GM18507 (cell line): ENCODE data around the gene FUT7.
A peak's percentile ranks its signal among the peaks of the same experiment; 100 is the strongest.

Source experiments
- DNase-seq: peaks from one replicate; pipeline ENCODE4 v3.0.0; 2011; ENCODE audit warnings: low read depth; ENCODE audit not compliant: insufficient read length; ENCODE audit errors: extremely low spot score
- FAIRE-seq: peaks from 2 replicates; lab custom pipeline; 2011; peaks lifted over from hg19 to GRCh38; lab: Jason Lieb, UNC

The FUT7 gene

GRCh38 chr9:137031904-137032640, at the start of gene FUT7:
Gene FUT7 (minus strand): TSS chr9:137032088. CDS start chr9:137031991, 97 bp downstream.
- DNase-seq = no peak
- FAIRE-seq = peak; percentile 41

- FAIRE-seq = no peak
- DNase-seq = no peak
Measured at GRCh38 chr9:137080260-137081122, 48.6 kb upstream of the FUT7 start.

- DNase-seq (no peak), FAIRE-seq (no peak)
Measured at GRCh38 chr9:137079401-137079787, 47.5 kb upstream of the FUT7 start.

GRCh38 chr9:137078701-137079400, 47.0 kb upstream of the FUT7 start:
- FAIRE-seq (no peak), DNase-seq (no peak)

GRCh38 chr9:137077758-137078693, 46.1 kb upstream of the FUT7 start:
- no peak for DNase-seq
- FAIRE-seq = peak; percentile 52

GRCh38 chr9:137077010-137077747, 45.3 kb upstream of the FUT7 start, which contains the start of gene UAP1L1:
Gene UAP1L1 (plus strand): TSS chr9:137077517. CDS start chr9:137077533, 16 bp downstream.
- FAIRE-seq (peak; percentile 64), DNase-seq (no peak)

- DNase-seq (no peak), FAIRE-seq (peak; percentile 5)
Measured at GRCh38 chr9:137076636-137077009, 44.7 kb upstream of the FUT7 start.

- DNase-seq = no peak
- no peak for FAIRE-seq
Measured at GRCh38 chr9:137075275-137075775, 43.4 kb upstream of the FUT7 start.

GRCh38 chr9:137074657-137075274, 42.9 kb upstream of the FUT7 start:
- FAIRE-seq (peak; percentile 21), DNase-seq (no peak)

GRCh38 chr9:137073992-137074399, 42.1 kb upstream of the FUT7 start:
- DNase-seq (no peak), FAIRE-seq (no peak)

GRCh38 chr9:137071282-137071681, 39.4 kb upstream of the FUT7 start:
- no peak for DNase-seq
- FAIRE-seq = no peak

- FAIRE-seq = no peak
- DNase-seq = no peak
Measured at GRCh38 chr9:137070906-137071275, 39.0 kb upstream of the FUT7 start.

- FAIRE-seq (peak; percentile 94), DNase-seq (peak; percentile 82)
Measured at GRCh38 chr9:137070201-137070905, 38.5 kb upstream of the FUT7 start, which contains the start of gene SAPCD2. Gene SAPCD2 (minus strand): TSS chr9:137070557. CDS start chr9:137070460, 97 bp downstream.

GRCh38 chr9:137069508-137070091, 37.7 kb upstream of the FUT7 start:
- FAIRE-seq (no peak), DNase-seq (no peak)

- DNase-seq (no peak), FAIRE-seq (no peak)
Measured at GRCh38 chr9:137068539-137069507, 36.9 kb upstream of the FUT7 start.
